ENCODE data around the gene STX8. TPM values are rescaled to one million over a fixed set of nuclear protein-coding genes. Genes with fewer than 3 reads are reported as not detected.
"Not testable (repeated sequence)": the region's sequence is repeated elsewhere in the genome, so short reads cannot be mapped to it uniquely, and the experiment has no call there.

The STX8 gene
- total RNA-seq, 2 donors from 2014 or later: 41.6 to 57.2 TPM

- no peaks in the 10 kb centered on the region for H3K9me3 ChIP-seq
- TF ChIP-seq, protein P1, sequence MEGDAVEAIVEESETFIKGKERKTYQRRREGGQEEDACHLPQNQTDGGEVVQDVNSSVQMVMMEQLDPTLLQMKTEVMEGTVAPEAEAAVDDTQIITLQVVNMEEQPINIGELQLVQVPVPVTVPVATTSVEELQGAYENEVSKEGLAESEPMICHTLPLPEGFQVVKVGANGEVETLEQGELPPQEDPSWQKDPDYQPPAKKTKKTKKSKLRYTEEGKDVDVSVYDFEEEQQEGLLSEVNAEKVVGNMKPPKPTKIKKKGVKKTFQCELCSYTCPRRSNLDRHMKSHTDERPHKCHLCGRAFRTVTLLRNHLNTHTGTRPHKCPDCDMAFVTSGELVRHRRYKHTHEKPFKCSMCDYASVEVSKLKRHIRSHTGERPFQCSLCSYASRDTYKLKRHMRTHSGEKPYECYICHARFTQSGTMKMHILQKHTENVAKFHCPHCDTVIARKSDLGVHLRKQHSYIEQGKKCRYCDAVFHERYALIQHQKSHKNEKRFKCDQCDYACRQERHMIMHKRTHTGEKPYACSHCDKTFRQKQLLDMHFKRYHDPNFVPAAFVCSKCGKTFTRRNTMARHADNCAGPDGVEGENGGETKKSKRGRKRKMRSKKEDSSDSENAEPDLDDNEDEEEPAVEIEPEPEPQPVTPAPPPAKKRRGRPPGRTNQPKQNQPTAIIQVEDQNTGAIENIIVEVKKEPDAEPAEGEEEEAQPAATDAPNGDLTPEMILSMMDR (IDR thresholded peaks at IDR 0.05): no peak
- H3K4me1 ChIP-seq: no peaks in the 10 kb centered on the region
- intact Hi-C loops (cut with DNase I): no loop called here
- no peak overlapping the region for H3K9ac ChIP-seq (ENCODE audit: low read depth in 2 of 2, low read length in 2 of 2)
- DNase-seq: no peak
- H3K4me3 ChIP-seq: no peak overlapping the region
- H3K27ac ChIP-seq: no peak overlapping the region
- no peaks in the 10 kb centered on the region for H3K27me3 ChIP-seq
- no peaks in the 10 kb centered on the region for H3K36me3 ChIP-seq
Measured at GRCh38 chr17:9382626-9383025, 193.0 kb downstream of the STX8 start.

- H3K9me3 ChIP-seq: no peaks in the 10 kb centered on the region
- H3K4me1 ChIP-seq: no peaks in the 10 kb centered on the region
- no peaks in the 10 kb centered on the region for H3K36me3 ChIP-seq
- H3K27me3 ChIP-seq: no peaks in the 10 kb centered on the region
- intact Hi-C loops (cut with DNase I): no loop called here
- H3K4me3 ChIP-seq: no peak overlapping the region
- no peak for DNase-seq
- H3K27ac ChIP-seq: no peak overlapping the region
- TF ChIP-seq, protein P1 (IDR thresholded peaks at IDR 0.05): no peak
- H3K9ac ChIP-seq (ENCODE audit: low read depth in 2 of 2, low read length in 2 of 2): no peak overlapping the region
Measured at GRCh38 chr17:9381068-9381467, 194.6 kb downstream of the STX8 start.

DNA sequence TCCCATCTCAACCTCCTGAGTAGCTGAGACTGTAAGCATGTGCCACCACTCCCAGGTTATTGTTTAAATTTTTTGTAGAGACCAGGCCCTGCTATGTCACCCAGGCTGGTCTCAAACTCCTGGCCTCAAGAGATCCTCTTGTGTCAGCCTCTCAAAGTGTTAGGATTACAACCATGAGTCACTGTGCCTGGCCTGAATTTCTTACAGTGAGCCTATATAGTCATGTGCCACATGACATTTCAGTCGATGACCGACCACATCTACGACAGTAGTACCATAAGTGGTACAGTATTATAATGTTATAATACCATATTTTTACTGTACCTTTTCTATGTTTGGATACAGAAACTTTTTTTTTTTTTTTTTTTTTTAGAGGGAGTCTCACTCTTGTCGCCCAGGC, 195.3 kb downstream of the STX8 start:
- no peaks in the 10 kb centered on the region for H3K36me3 ChIP-seq
- no peak overlapping the region for H3K4me3 ChIP-seq
- no peaks in the 10 kb centered on the region for H3K27me3 ChIP-seq
- H3K4me1 ChIP-seq: no peaks in the 10 kb centered on the region
- H3K27ac ChIP-seq: no peak overlapping the region
- H3K9ac ChIP-seq (ENCODE audit: low read depth in 2 of 2, low read length in 2 of 2): no peak overlapping the region
- H3K9me3 ChIP-seq: no peaks in the 10 kb centered on the region
- TF ChIP-seq, protein P1 (IDR thresholded peaks at IDR 0.05): no peak
- intact Hi-C loops (cut with DNase I): no loop called here
- DNase-seq: no peak

GRCh38 chr17:9376177-9376576, 199.4 kb downstream of the STX8 start:
- DNase-seq; H3K4me1 ChIP-seq; intact Hi-C loops (cut with DNase I); H3K27me3 ChIP-seq; H3K27ac ChIP-seq; H3K36me3 ChIP-seq; H3K9me3 ChIP-seq; H3K4me3 ChIP-seq; H3K9ac ChIP-seq (ENCODE audit: low read depth in 2 of 2, low read length in 2 of 2): not testable (repeated sequence)

- no peaks in the 10 kb centered on the region for H3K4me1 ChIP-seq
- H3K4me3 ChIP-seq: no peak overlapping the region
- TF ChIP-seq, protein P1 (IDR thresholded peaks at IDR 0.05): no peak
- no peak overlapping the region for H3K27ac ChIP-seq
- H3K9me3 ChIP-seq: no peaks in the 10 kb centered on the region
- no peaks in the 10 kb centered on the region for H3K27me3 ChIP-seq
- H3K36me3 ChIP-seq: no peaks in the 10 kb centered on the region
- intact Hi-C loops (cut with DNase I): no loop called here
- no peak overlapping the region for H3K9ac ChIP-seq (ENCODE audit: low read depth in 2 of 2, low read length in 2 of 2)
- DNase-seq: no peak
Measured at GRCh38 chr17:9371019-9371418, 204.6 kb downstream of the STX8 start.

- Histone ChIP-seq H3K9ac (ENCODE audit: low read depth in 2 of 2, low read length in 2 of 2) (no peak overlapping the region), H3K9me3 (no peaks in the 10 kb centered on the region)
- DNase-seq: no peak
Measured at GRCh38 chr17:9370467-9370866, 205.2 kb downstream of the STX8 start.

More at GRCh38 chr17:9370467-9370866, 205.2 kb downstream of the STX8 start:
- TF ChIP-seq, protein P1 (IDR thresholded peaks at IDR 0.05): no peak
- Histone ChIP-seq H3K4me3 (no peak overlapping the region), H3K27me3 (no peaks in the 10 kb centered on the region), H3K4me1 (no peaks in the 10 kb centered on the region), H3K27ac (no peak overlapping the region), H3K36me3 (no peaks in the 10 kb centered on the region)
- intact Hi-C loops (cut with DNase I): no loop called here
